Smooth muscle cell of the brain vasculature (primary cell): ENCODE measurements around the gene HNRNPA1.
"Not testable (repeated sequence)": the region's sequence is repeated elsewhere in the genome, so short reads cannot be mapped to it uniquely, and the experiment has no call there.

Source experiments
- DNase-seq: peaks from one replicate; pipeline ENCODE4 v3.0.0-alpha.2; 2012; ENCODE audit warnings: low read depth, low spot score

HNRNPA1 gene

GRCh38 chr12:54296393-54297099 is 16.0 kb downstream of the HNRNPA1 start:
- no peak for DNase-seq

- DNase-seq = no peak
Observed at GRCh38 chr12:54298904-54299303, 18.4 kb downstream of the HNRNPA1 start.

GRCh38 chr12:54299515-54300224 is 19.1 kb downstream of the HNRNPA1 start:
- DNase-seq = no peak

GRCh38 chr12:54300225-54300731 is 19.8 kb downstream of the HNRNPA1 start:
- DNase-seq = no peak

GRCh38 chr12:54300732-54301427 is 20.4 kb downstream of the HNRNPA1 start, which contains the start of gene NFE2:
NFE2 (minus strand) TSS chr12:54301015; CDS start chr12:54295248, 5,767 bp downstream.
- DNase-seq = no peak

GRCh38 chr12:54301428-54302048 is 21.0 kb downstream of the HNRNPA1 start:
- DNase-seq = no peak

GRCh38 chr12:54303640-54304039 is 23.1 kb downstream of the HNRNPA1 start:
- DNase-seq = no peak

- DNase-seq = no peak
Observed at GRCh38 chr12:54304187-54304810, 23.8 kb downstream of the HNRNPA1 start.

- DNase-seq = no peak
Observed at GRCh38 chr12:54306925-54307741, 26.6 kb downstream of the HNRNPA1 start.

- DNase-seq = no peak
Observed at GRCh38 chr12:54311051-54311450, 30.5 kb downstream of the HNRNPA1 start.

GRCh38 chr12:54312309-54312708 is 31.8 kb downstream of the HNRNPA1 start:
- DNase-seq = not testable (repeated sequence)

GRCh38 chr12:54321363-54321762 is 40.8 kb downstream of the HNRNPA1 start:
- DNase-seq = no peak

GRCh38 chr12:54324617-54325441 is 44.3 kb downstream of the HNRNPA1 start, which contains the start of gene COPZ1:
COPZ1 (plus strand) TSS chr12:54325131; CDS start chr12:54325164, 33 bp downstream.
- DNase-seq = peak; percentile 99

GRCh38 chr12:54325442-54326109 is 45.0 kb downstream of the HNRNPA1 start:
- DNase-seq = not testable (repeated sequence)

- no peak for DNase-seq
Observed at GRCh38 chr12:54328595-54329337, 48.2 kb downstream of the HNRNPA1 start.

- no peak for DNase-seq
Observed at GRCh38 chr12:54329759-54330158, 49.2 kb downstream of the HNRNPA1 start.

GRCh38 chr12:54330442-54330841 is 49.9 kb downstream of the HNRNPA1 start:
- DNase-seq = no peak

- DNase-seq = no peak
Observed at GRCh38 chr12:54331461-54331860, 50.9 kb downstream of the HNRNPA1 start.
